Cardiac fibroblast (primary cell): ENCODE data around the gene DEF6.
A peak's percentile ranks its signal among the peaks of the same experiment; 100 is the strongest.

Experiments used
- DNase-seq, 2 donors: peaks; one replicate each; pipeline versions ENCODE4 v3.0.0 to v3.0.0-alpha.2; 2010; ENCODE audit warnings: low read depth in 2 of 2
- H3K4me3 ChIP-seq, 2 donors: replicated peaks in 1 of 2; 1 replicate in 1 of 2; 2 replicates in 1 of 2; pipeline ENCODE4 v1.5.1; 2011; ENCODE audit warnings: low read depth in 2 of 2, low read length in 2 of 2, mild to moderate bottlenecking in 2 of 2, moderate library complexity in 1 of 2
- TF ChIP-seq, protein P1 (sequence below): IDR thresholded peaks from one replicate; pipeline ENCODE4 v1.5.1; 2011; ENCODE audit warnings: low read depth, mild to moderate bottlenecking, low read length, inconsistent platforms

The DEF6 gene

GRCh38 chr6:35341557-35341956, 43.9 kb downstream of the DEF6 start:
- no peak for DNase-seq
- TF ChIP-seq, protein P1, sequence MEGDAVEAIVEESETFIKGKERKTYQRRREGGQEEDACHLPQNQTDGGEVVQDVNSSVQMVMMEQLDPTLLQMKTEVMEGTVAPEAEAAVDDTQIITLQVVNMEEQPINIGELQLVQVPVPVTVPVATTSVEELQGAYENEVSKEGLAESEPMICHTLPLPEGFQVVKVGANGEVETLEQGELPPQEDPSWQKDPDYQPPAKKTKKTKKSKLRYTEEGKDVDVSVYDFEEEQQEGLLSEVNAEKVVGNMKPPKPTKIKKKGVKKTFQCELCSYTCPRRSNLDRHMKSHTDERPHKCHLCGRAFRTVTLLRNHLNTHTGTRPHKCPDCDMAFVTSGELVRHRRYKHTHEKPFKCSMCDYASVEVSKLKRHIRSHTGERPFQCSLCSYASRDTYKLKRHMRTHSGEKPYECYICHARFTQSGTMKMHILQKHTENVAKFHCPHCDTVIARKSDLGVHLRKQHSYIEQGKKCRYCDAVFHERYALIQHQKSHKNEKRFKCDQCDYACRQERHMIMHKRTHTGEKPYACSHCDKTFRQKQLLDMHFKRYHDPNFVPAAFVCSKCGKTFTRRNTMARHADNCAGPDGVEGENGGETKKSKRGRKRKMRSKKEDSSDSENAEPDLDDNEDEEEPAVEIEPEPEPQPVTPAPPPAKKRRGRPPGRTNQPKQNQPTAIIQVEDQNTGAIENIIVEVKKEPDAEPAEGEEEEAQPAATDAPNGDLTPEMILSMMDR: no peak
- H3K4me3 ChIP-seq: no peak overlapping the region

- TF ChIP-seq, protein P1: peak; percentile 99
- DNase-seq: peak; percentile 96 to 97
- peak within 1 kb of the TSS; percentile 78 to 79 for H3K4me3 ChIP-seq
Measured at GRCh38 chr6:35342258-35343091, 44.9 kb downstream of the DEF6 start, which contains the start of gene PPARD. TSS of gene PPARD (plus strand) at chr6:35342558. CDS start at chr6:35411088, 68,530 bp downstream.

DNA sequence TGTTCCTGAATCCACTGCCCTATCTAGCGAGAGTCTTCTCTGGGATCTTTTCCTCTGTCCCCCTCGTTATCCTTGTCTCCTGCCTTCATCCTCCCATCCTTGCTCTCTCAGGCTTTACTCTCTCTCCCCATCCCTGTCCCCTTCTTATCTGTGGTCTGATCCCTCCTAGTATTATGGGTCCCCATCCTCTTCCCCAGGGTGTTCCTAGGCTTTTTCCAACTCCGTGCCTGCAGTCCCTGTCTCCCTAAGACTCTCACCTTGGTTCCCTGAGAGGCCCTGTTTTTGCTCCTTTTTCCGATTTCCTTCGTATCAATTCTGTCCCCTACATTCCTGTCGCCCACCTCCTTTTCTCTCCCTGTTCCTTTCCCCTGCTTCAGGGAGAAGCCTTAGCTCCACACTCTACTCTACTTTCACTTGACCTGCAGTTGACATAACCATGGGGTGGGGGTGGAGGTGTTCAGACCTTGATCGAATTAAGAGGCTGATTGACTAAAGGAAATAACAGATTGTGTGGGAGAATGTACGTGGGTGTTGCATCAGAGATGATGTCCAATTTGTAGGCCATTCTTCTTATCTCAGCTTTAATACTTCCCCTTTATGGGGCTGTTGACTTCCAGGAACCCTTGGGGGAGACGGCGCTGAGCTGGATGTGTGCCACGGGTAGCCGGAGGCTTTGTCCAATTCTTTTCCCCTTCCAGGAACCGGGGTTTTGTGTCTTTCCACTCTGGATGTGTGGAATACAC, 45.6 kb downstream of the DEF6 start:
- H3K4me3 ChIP-seq: peak overlapping the region; percentile 78 to 79
- TF ChIP-seq, protein P1: no peak
- DNase-seq: peak; percentile 23 to 85

DNA sequence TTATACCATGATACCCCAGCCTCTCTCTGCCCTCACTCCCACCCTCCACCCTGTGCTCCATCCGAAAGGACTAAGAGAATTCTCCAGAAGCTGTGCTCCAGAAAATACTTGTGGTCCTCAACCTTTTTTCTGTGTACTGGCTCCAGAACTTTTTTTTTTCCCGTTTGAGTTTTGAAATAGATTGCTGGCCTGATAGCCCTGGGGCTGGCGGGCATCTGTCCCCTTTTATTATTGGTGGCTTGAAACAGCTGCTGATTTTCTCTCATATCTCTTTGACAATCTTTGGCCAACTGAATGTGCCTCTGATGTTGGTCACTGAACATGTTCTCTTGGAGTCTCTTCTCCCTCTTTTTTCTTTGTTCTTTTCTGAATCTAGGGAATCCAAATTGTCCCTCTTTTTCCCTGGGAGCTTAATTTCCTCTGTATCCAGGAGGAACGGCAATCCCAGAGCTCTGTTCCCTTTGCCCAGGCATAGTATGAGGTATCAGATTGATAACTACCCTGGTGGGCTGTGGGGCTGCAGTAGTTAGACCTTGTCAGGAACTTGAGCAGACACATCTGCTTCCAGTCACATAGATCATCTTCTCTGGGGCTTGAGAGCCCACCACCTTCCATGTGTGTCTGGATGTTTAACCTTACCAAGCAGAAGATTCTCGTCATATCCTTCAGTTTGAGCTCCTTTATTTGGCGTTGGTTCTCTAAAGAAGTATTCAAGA, 46.4 kb downstream of the DEF6 start:
- TF ChIP-seq, protein P1: no peak
- DNase-seq: no peak
- peak overlapping the region; percentile 78 to 79 for H3K4me3 ChIP-seq

GRCh38 chr6:35351422-35351821, 53.8 kb downstream of the DEF6 start:
- TF ChIP-seq, protein P1: no peak
- DNase-seq: no peak
- no peak overlapping the region for H3K4me3 ChIP-seq

DNA sequence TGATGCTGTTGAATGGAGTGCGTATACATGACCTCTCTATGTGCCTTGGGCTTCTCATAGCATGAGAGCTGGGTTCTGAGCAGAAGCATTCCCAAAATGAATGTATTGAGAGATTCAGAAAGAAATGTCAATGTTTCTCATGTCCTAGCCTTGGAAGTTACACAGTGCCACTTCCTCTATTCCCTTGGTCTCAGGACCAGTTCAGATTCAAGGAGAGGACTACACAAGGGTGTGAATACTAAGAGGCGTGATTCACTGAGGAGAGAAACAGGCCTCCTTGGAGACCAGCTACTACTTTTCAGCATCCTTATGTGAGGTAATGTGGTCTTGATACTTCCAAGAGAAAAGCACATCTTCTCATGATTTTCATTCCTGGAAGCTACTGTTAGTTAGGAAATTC, 55.1 kb downstream of the DEF6 start:
- TF ChIP-seq, protein P1: no peak
- no peak for DNase-seq
- no peak overlapping the region for H3K4me3 ChIP-seq
